Stimulated activated naive CD8-positive, alpha-beta T cell treated with anti-CD3 and anti-CD28 coated beads, Interleukin-15, Interleukin-2, amounts not matched to agents 100 U/mL and 50 U/mL, for 24 hours (primary cell): ENCODE measurements around the gene UBAP1L.
"Not testable (repeated sequence)": the region's sequence is repeated elsewhere in the genome, so short reads cannot be mapped to it uniquely, and the experiment has no call there.

Experiments
- ATAC-seq: fragments of 150-1000 bp; cut with Tn5 transposase; one replicate; pipeline ENCODE4 v1.10.0; 2021
- DNase-seq: peaks from one replicate; pipeline ENCODE4 v3.0.0; 2021

The UBAP1L gene

GRCh38 chr15:65083262-65083701 is 31.7 kb downstream of the UBAP1L start:
- DNase-seq (no peak), ATAC-seq (no peak)

DNA sequence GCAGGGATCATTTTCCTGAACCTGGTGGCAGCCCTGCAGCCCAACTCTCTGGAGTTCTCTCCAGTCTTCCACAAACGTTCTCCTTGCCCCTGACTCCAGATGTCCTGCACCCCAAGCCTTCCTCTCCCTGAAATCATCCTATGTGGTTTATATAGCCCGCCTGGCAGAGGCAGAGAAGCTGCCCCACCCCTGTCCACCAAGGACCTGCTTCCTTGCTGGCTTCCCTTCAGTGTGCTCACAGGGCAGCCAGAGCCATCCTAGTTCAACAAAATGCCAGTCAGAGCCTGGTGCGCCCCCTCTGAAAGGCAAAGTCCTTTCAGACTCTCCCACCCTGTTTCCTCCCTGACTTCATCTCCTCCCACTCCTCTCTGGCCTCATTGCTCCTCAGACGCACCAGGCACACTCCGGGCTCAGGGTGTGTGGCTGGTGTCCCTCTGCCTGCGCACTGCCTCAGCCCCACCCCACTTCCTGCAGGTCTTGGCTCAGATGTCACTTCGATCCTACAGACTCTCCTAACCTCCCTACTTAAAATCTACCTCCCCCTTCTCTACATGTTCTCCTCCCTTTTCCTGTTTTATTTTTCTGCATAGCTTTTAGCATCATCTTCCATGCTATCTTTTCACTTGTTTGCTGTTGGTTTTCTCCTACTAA is 32.6 kb downstream of the UBAP1L start:
- ATAC-seq = peak; percentile 70
- DNase-seq = peak; percentile 46

GRCh38 chr15:65081758-65082157 is 33.2 kb downstream of the UBAP1L start:
- ATAC-seq = peak; percentile 83

GRCh38 chr15:65081270-65081669 is 33.7 kb downstream of the UBAP1L start:
- ATAC-seq (no peak), DNase-seq (no peak)

More at GRCh38 chr15:65081758-65082157, 33.2 kb downstream of the UBAP1L start:
- DNase-seq = peak; percentile 45

- ATAC-seq = no peak
- DNase-seq = no peak
Measured at GRCh38 chr15:65079580-65079979, 35.4 kb downstream of the UBAP1L start.

- peak; percentile 65 for DNase-seq
Measured at GRCh38 chr15:65077981-65078352, 37.0 kb downstream of the UBAP1L start.

DNA sequence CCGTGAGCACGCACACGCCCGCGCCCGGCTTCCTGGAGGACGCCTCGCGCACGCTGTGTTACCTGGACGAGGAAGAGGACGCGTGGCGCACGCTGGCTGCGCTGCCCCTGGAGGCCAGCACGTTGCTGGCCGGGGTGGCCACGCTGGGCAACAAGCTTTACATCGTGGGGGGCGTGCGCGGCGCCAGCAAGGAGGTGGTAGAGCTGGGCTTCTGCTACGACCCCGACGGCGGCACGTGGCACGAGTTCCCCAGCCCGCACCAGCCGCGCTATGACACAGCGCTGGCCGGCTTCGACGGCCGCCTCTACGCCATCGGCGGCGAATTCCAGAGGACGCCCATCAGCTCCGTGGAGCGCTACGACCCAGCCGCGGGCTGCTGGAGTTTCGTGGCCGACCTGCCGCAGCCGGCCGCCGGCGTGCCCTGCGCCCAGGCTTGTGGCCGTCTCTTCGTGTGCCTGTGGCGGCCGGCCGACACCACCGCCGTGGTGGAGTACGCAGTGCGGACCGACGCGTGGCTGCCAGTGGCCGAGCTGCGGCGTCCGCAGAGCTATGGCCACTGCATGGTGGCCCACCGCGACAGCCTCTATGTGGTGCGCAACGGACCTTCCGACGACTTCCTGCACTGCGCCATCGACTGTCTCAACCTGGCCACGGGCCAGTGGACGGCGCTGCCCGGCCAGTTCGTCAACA is 37.6 kb downstream of the UBAP1L start:
- ATAC-seq = no peak

More at GRCh38 chr15:65077981-65078352, 37.0 kb downstream of the UBAP1L start:
- ATAC-seq = peak; percentile 32

GRCh38 chr15:65076486-65077290 is 38.3 kb downstream of the UBAP1L start, which contains the start of gene KBTBD13:
Gene KBTBD13, plus strand, starts transcription at chr15:65076746. Its CDS starts 70 bp downstream, at chr15:65076816.
- ATAC-seq (no peak), DNase-seq (no peak)

More for the DNA sequence above, 37.6 kb downstream of the UBAP1L start:
- no peak for DNase-seq

- ATAC-seq, DNase-seq: not testable (repeated sequence)
Measured at GRCh38 chr15:65075607-65076395, 39.2 kb downstream of the UBAP1L start.

DNA sequence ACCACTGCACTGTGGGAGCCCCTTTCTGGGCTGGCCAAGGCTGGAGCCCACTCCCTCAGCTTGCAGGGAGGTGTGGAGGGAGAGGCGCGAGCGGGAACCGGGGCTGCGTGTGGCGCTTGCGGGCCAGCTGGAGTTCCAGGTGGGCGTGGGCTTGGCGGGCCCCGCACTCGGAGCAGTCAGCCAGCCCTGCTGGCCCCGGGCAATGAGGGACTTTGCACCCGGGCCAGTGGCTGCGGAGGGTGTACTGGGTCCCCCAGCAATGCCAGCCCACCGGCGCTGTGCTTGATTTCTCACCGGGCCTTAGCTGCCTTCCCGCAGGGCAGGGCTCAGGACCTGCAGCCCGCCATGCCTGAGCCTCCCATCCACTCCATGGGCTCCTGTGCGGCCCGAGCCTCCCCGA is 40.1 kb downstream of the UBAP1L start:
- not testable (repeated sequence) for DNase-seq, ATAC-seq

DNA sequence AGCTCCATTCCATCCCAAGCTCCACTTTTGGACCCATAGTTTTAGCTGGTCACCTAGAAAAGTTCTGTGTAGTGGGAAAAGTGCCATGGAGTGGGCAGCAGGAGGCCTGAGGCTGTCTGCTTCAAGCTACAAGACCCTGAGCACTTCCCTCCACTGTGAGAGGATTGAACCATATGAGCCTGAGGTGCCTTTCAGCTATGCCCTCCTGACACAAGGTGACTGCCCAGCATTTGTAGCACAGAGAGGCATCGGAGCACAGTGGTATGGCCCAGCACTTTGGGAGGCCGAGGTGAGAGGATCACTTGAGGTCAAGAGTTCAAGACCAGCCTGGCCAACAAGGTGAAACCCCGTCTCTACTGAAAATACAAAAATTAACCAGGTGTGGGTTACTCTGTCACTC is 42.4 kb downstream of the UBAP1L start:
- DNase-seq = no peak
- no peak for ATAC-seq

- ATAC-seq = no peak
- DNase-seq = no peak
Measured at GRCh38 chr15:65072027-65072426, 43.0 kb downstream of the UBAP1L start.

GRCh38 chr15:65071381-65071811 is 43.6 kb downstream of the UBAP1L start:
- DNase-seq (no peak), ATAC-seq (no peak)

DNA sequence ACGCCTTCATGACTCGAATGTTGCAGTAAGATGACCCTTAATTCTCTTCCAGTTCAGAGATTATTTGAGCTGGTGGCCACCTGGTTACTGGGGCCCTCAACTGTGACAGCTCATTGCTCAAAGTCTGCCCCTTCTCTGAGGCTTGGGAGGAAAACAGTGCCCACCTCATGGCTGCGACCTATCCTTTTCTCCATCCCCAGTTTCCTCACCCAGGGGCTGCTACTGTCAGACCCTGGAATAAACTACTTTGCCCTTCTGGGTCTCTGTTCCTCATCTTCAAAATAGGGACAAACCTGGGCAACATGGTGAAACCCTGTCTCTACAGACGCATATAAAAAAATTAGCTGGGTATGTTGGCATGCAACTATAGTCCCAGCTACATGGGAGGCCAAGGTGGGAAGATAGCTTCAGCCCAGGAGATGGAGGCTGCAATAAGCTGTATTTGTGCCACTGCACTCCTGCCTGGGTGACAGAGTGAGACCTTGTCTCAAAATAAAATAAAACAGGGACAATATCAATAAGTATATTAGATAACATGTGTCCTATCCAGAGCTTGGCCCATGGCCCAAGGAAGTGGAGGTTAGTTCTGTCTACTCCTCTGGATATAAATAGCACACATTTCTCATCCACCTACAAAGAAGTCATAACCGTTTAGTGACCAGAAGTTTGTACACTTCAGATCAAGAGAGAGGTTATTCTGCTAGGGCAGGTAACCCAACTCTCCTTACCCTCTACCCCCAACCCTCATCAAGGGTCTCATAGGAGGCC is 45.0 kb downstream of the UBAP1L start:
- DNase-seq (no peak), ATAC-seq (no peak)

DNA sequence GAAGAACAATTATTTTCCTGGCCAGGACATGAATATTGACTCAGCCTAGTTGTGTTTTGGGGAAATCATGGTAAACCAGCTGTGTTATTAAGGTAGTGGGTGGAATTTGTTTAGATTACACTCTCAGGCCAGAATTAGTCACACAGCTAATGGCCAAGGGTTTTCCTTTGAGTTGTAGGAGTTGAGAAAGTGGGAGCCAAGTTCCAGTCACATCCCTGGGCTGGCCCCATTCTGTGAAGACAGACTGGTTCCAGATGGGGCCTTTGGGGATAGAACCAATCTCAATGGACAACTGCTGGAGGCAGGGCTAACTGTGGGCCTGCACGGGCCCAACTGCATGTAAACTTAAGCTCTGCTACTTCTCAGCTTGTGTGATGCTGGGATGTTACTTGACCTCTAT is 45.8 kb downstream of the UBAP1L start:
- no peak for DNase-seq
- ATAC-seq = no peak

DNA sequence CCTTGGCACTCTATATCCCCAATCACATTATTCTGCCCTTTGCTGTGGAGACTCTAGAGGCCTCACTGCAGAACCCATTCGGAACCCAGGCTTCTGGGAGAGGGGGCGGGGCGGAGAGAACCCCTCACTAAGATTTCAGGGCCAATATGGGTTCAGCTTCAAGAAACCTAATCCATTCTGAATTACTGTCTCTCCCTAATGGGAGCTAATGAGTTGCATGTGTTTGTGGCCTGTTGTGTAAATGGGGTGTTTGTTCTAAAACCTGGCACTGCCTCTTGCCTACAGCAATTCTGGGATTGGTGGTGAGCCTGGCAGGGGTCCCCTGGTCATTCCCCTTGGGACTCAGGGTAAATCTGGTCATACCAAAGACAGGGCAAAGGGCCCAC is 46.6 kb downstream of the UBAP1L start:
- no peak for ATAC-seq
- DNase-seq = no peak

DNA sequence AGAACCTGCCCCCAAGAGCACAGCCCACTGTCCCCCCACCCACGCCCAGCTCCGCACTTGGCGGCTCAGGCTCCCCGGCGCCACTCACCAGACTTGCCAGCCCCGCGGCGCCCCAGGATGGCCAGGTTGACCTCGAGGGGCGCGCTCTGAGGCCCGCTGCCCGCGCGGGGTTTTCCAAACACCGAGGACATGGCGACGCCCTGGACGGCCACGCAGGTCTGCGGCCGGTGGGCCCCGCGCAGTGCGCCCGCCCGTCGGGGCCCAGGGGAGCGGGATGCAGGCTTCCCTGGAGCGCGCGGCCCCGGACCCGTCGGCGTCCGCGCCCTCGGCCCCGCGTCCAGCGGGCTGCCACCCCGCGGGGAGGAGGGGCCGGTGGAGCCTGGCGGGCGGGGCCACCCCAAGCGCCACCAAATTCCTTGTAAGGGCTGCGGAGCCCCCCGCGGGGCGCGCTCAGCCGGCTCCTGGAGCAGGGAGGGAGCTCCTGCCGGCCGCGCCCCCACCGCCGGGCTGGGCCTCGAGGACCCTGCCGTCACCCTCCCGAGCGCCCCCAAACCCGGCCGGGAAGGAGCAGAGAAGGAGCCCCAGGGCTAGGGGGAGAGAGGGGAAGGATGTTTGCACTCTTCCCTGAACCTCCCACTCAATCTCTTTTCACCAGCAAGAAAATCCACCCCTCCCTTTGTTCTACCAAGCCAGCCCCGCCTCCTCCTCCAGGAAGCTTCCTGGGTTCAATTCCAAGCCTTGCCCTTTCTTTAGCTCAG is 47.2 kb downstream of the UBAP1L start, which contains the start of gene RASL12:
Gene RASL12 (minus strand): TSS at position 347 of the 758 bp plus-strand sequence. CDS start 156 bp downstream, at position 191.
- ATAC-seq (no peak), DNase-seq (no peak)

DNA sequence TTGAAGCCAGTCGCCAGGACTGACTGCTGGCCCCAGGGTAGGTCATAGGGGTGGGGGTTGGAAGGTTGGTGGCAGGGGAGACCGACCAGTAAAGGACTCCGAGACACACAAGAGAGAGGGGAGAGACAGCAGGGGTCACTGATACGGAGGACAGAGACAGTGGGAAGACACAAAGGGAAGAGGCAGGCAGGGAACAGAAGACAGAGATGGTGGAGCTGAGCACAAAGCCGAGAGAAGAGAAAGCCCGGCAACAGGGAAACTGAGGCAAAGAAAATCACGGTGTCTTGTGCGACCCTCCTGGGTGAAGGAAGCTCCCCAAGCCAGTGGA is 47.7 kb downstream of the UBAP1L start:
- DNase-seq (no peak), ATAC-seq (no peak)

DNA sequence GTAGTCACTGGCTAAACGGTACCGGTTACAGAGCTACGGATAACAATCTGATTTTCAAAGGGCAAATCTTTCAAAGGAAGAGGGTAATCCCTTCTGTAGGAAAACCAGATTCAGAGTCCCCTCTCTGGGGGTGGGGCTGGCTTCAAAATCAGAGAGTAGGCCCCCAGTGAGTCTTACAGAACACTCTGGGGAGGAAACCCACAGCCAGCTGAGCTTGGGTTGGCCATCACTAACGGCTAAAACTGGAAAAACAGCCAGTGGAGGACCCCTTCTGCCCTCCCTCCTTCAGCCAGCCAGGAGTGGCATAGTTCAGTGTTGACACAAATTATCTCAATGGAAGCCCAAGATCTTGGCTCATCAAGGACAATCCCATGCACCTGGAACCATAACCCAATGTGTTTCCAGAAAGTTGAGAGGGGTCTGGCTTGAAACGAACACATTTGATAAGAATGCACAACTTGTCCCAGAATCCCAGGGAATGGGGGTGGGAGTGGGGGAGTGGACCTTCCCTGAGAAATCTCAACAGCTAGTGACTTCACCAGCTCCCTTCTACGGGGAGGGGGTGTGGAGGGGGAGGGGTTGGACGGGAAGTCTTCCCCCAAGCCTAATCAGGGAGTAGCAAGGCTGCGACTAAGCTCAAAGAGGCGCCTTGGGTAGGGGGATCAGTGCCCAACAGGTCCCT is 48.2 kb downstream of the UBAP1L start:
- ATAC-seq = no peak
- no peak for DNase-seq
